Esophagus squamous epithelium (tissue), 4 donors: ENCODE measurements around the gene ADARB2.

ENCODE experiments used
- CTCF ChIP-seq, 6 experiments: fragments of 450-650 bp in 4 of 6; fragments of 200-600 bp in 2 of 6; sonication (generic) in 2 of 6; IDR thresholded peaks; one replicate each; pipeline ENCODE4 v1.5.1; 2016 to 2019; ENCODE audit warnings: antibody characterized with exemption in 6 of 6, mild to moderate bottlenecking in 4 of 6, moderate library complexity in 4 of 6
- POLR2A ChIP-seq, 4 donors: fragments of 450-650 bp; IDR thresholded peaks; one replicate each; pipeline ENCODE4 v1.6.1; 2017; ENCODE audit warnings: antibody characterized with exemption in 4 of 4, mild to moderate bottlenecking in 4 of 4, moderate library complexity in 3 of 4

DNA sequence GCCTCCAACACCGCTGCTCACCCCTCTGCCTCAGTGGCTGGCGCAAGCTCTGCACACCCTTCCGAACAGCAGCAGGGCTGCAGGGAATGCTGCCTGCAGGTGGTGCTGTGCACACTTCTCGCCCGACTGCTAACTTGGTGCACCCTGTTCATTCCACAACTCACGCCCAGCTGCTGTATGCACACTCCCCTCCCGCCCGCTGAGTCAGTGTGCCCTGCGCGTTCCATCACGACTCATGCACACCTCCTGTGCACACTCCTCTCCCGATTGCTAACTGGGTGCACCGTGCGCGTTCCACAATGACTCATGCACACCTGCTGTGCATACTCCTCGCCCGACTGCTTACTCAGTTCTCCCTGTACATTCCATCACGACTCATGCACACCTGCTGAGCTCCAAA, 21.5 kb downstream of the ADARB2 start:
- TF ChIP-seq CTCF (IDR thresholded peaks at IDR 0.05) (peak in 5 of 6 experiments; percentile 19 to 58 (median 31)), POLR2A (IDR thresholded peaks at IDR 0.05) (no peak)
